Measurements from ENCODE around the gene LMF2.

- TF ChIP-seq, protein P1, sequence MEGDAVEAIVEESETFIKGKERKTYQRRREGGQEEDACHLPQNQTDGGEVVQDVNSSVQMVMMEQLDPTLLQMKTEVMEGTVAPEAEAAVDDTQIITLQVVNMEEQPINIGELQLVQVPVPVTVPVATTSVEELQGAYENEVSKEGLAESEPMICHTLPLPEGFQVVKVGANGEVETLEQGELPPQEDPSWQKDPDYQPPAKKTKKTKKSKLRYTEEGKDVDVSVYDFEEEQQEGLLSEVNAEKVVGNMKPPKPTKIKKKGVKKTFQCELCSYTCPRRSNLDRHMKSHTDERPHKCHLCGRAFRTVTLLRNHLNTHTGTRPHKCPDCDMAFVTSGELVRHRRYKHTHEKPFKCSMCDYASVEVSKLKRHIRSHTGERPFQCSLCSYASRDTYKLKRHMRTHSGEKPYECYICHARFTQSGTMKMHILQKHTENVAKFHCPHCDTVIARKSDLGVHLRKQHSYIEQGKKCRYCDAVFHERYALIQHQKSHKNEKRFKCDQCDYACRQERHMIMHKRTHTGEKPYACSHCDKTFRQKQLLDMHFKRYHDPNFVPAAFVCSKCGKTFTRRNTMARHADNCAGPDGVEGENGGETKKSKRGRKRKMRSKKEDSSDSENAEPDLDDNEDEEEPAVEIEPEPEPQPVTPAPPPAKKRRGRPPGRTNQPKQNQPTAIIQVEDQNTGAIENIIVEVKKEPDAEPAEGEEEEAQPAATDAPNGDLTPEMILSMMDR (IDR thresholded peaks at IDR 0.05) = no peak
- no peak for TF ChIP-seq POLR2A (IDR thresholded peaks at IDR 0.05)
Measured at GRCh38 chr22:50465066-50465930, 42.2 kb downstream of the LMF2 start.
